Loucy (cell line): Measurements from ENCODE around the gene CPVL.
A peak's percentile ranks its signal among the peaks of the same experiment; 100 is the strongest.

Experiments used
- H2AFZ ChIP-seq: fragments of 200-600 bp; sonication (generic); 2 replicates; pipeline ENCODE4 v1.6.0; 2016; ENCODE audit warnings: antibody characterized with exemption, mild to moderate bottlenecking, low read length, moderate library complexity
- H3F3A ChIP-seq: fragments of 200-600 bp; 2 replicates; pipeline ENCODE4 v1.6.0; 2016; ENCODE audit warnings: antibody characterized with exemption, low read depth, mild to moderate bottlenecking
- H3K27me3 ChIP-seq: fragments of 200-600 bp; sonication (generic); 2 replicates; pipeline ENCODE4 v1.6.1; 2014; ENCODE audit warnings: low read length, mild to moderate bottlenecking; ENCODE audit not compliant: insufficient read depth, poor library complexity, severe bottlenecking
- H3K36me3 ChIP-seq: fragments of 200-600 bp; sonication (generic); 2 replicates; pipeline ENCODE4 v1.6.1; 2016; ENCODE audit warnings: low read length; ENCODE audit not compliant: insufficient read depth
- H3K4me1 ChIP-seq: fragments of 200-600 bp; sonication (generic); 2 replicates; pipeline ENCODE4 v1.5.1; 2014; ENCODE audit warnings: low read length, mild to moderate bottlenecking; ENCODE audit not compliant: insufficient read depth, poor library complexity, severe bottlenecking
- H3K4me2 ChIP-seq: fragments of 200-600 bp; sonication (generic); 2 replicates; pipeline ENCODE4 v1.6.0; 2014; ENCODE audit warnings: antibody characterized with exemption, low read length, low read depth, mild to moderate bottlenecking; ENCODE audit not compliant: poor library complexity, severe bottlenecking
- H3K4me3 ChIP-seq: fragments of 200-600 bp; sonication (generic); 2 replicates; pipeline ENCODE4 v1.5.1; 2014; ENCODE audit warnings: low read length, mild to moderate bottlenecking, mixed read lengths; ENCODE audit not compliant: poor library complexity, severe bottlenecking
- H3K79me2 ChIP-seq: fragments of 200-600 bp; sonication (generic); 2 replicates; pipeline ENCODE4 v1.6.1; 2014; ENCODE audit warnings: low read length; ENCODE audit not compliant: insufficient read depth
- H3K9ac ChIP-seq: fragments of 200-600 bp; sonication (generic); 2 replicates; pipeline ENCODE4 v1.6.0; 2014; ENCODE audit warnings: mild to moderate bottlenecking, low read depth, low read length, moderate library complexity; ENCODE audit not compliant: poor library complexity, severe bottlenecking
- H3K9me2 ChIP-seq: fragments of 200-600 bp; sonication (generic); replicated peaks from 2 replicates; pipeline ENCODE4 v1.6.1; 2016; ENCODE audit warnings: low read depth, low read length, mixed read lengths
- H3K9me3 ChIP-seq: fragments of 200-600 bp; sonication (generic); 2 replicates; pipeline ENCODE4 v1.6.1; 2014; ENCODE audit warnings: mild to moderate bottlenecking, antibody characterized with exemption, low read length, low read depth; ENCODE audit not compliant: insufficient read depth
- H4K20me1 ChIP-seq: fragments of 200-600 bp; sonication (generic); 2 replicates; pipeline ENCODE4 v1.6.0; 2014; ENCODE audit warnings: antibody characterized with exemption, low read length, mild to moderate bottlenecking; ENCODE audit not compliant: insufficient read depth, poor library complexity, severe bottlenecking
- CTCF ChIP-seq: fragments of 200-600 bp; sonication (generic); conservative IDR thresholded peaks from 2 replicates; pipeline ENCODE4 v1.5.1; 2014; ENCODE audit warnings: mild to moderate bottlenecking, antibody characterized with exemption, low read length
- EZH2phosphoT487 ChIP-seq: fragments of 200-600 bp; IDR thresholded peaks from 2 replicates; pipeline ENCODE4 v1.6.1; 2018; ENCODE audit warnings: antibody characterized with exemption, mild to moderate bottlenecking, moderate library complexity, borderline replicate concordance

The CPVL gene

GRCh38 chr7:29146057-29146706 is at the start of gene CPVL:
Gene CPVL, minus strand, starts transcription at chr7:29146537. Its CDS starts 25,476 bp downstream, at chr7:29121061.
- peak within 1 kb of the TSS; percentile 69 for H3K9ac ChIP-seq
- no peaks in the 10 kb centered on the region for H3K9me2 ChIP-seq
- no peaks in the 10 kb centered on the region for H3F3A ChIP-seq
- no peaks in the 10 kb centered on the region for H3K27me3 ChIP-seq
- no peaks in the 10 kb centered on the region for H3K4me1 ChIP-seq
- no peaks in the 10 kb centered on the region for H4K20me1 ChIP-seq
- no peaks in the 10 kb centered on the region for H3K79me2 ChIP-seq
- no peaks in the 10 kb centered on the region for H3K9me3 ChIP-seq
- H3K4me2 ChIP-seq = peak within 1 kb of the TSS; percentile 70
- no peaks in the 10 kb centered on the region for H3K36me3 ChIP-seq
- H2AFZ ChIP-seq = peak within 1 kb of the TSS; percentile 81
- peak within 1 kb of the TSS; percentile 72 for H3K4me3 ChIP-seq
- TF ChIP-seq EZH2phosphoT487 = no peak
- no peak for TF ChIP-seq CTCF

- peak within 1 kb of the TSS; percentile 93 for H2AFZ ChIP-seq
- H3K79me2 ChIP-seq = peaks cover 43% of the 10 kb centered on the region
Measured at GRCh38 chr7:29194594-29195427, 48.5 kb upstream of the CPVL start, which contains the start of gene CHN2. Gene CHN2, plus strand, starts transcription at chr7:29194775.

GRCh38 chr7:29194206-29194593 is 47.9 kb upstream of the CPVL start:
- peaks cover 4% of the 10 kb centered on the region for H4K20me1 ChIP-seq
- H3F3A ChIP-seq = peaks cover 9% of the 10 kb centered on the region
- H2AFZ ChIP-seq = peak overlapping the region; percentile 93
- H3K4me1 ChIP-seq = peaks cover 53% of the 10 kb centered on the region
- TF ChIP-seq EZH2phosphoT487 = no peak
- no peak for TF ChIP-seq CTCF
- H3K9me3 ChIP-seq = no peaks in the 10 kb centered on the region
- H3K9ac ChIP-seq = peak overlapping the region; percentile 75
- no peaks in the 10 kb centered on the region for H3K27me3 ChIP-seq
- peak overlapping the region; percentile 79 for H3K4me3 ChIP-seq
- H3K36me3 ChIP-seq = no peaks in the 10 kb centered on the region
- no peaks in the 10 kb centered on the region for H3K9me2 ChIP-seq
- peak overlapping the region; percentile 98 for H3K4me2 ChIP-seq
- H3K79me2 ChIP-seq = peaks cover 37% of the 10 kb centered on the region

More at GRCh38 chr7:29194594-29195427, 48.5 kb upstream of the CPVL start, which contains the start of gene CHN2:
- TF ChIP-seq EZH2phosphoT487 = no peak
- TF ChIP-seq CTCF = no peak
- peaks cover 56% of the 10 kb centered on the region for H3K4me1 ChIP-seq
- no peaks in the 10 kb centered on the region for H3K27me3 ChIP-seq
- no peaks in the 10 kb centered on the region for H3K36me3 ChIP-seq
- H3K9me2 ChIP-seq = no peaks in the 10 kb centered on the region
- peak within 1 kb of the TSS; percentile 75 for H3K9ac ChIP-seq
- peaks cover 9% of the 10 kb centered on the region for H3F3A ChIP-seq
- H3K4me2 ChIP-seq = peak within 1 kb of the TSS; percentile 98
- peaks cover 4% of the 10 kb centered on the region for H4K20me1 ChIP-seq
- peak within 1 kb of the TSS; percentile 79 for H3K4me3 ChIP-seq
- H3K9me3 ChIP-seq = no peaks in the 10 kb centered on the region
